ENCODE measurements around the gene ERCC3. TPM values are rescaled to one million over a fixed set of nuclear protein-coding genes. Genes with fewer than 3 reads are reported as not detected.

The ERCC3 gene
- total and polyA plus RNA-seq, 2 of the 13 experiments (the other 11 are each of a cell fraction or from before 2014, with no cell fraction given) = 49.7 to 64.6 TPM

DNA sequence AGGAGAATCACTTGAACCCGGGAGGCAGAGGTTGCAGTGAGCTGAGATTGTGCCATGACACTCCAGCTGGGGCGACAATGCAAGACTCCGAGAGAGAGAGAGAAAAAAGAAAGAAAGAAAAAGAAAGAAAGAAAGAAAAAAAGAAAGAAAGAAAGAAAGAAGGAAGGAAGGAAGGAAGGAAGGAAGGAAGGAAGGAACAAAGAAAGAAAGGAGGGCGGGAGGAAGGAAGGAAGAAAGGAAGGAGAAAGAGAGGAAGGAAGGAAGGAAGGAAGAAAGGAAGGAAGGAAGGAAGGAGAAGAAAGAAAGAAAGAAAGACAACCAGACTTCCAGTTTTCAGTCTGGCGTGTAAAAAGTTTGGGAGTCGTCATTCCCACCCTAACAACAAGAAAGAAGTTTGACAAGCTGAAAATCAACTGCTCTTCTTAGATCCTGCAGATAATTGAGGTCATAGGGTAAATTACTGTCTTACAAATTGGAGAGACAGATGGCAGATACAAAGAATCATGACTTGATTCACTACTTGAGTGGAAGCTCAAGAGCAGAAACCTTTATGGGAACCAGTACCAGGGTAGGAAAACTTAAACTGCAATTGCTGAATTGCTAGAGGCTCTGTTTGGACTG lies 58.8 kb downstream of the ERCC3 start (continued):
- TF ChIP-seq, protein P1, sequence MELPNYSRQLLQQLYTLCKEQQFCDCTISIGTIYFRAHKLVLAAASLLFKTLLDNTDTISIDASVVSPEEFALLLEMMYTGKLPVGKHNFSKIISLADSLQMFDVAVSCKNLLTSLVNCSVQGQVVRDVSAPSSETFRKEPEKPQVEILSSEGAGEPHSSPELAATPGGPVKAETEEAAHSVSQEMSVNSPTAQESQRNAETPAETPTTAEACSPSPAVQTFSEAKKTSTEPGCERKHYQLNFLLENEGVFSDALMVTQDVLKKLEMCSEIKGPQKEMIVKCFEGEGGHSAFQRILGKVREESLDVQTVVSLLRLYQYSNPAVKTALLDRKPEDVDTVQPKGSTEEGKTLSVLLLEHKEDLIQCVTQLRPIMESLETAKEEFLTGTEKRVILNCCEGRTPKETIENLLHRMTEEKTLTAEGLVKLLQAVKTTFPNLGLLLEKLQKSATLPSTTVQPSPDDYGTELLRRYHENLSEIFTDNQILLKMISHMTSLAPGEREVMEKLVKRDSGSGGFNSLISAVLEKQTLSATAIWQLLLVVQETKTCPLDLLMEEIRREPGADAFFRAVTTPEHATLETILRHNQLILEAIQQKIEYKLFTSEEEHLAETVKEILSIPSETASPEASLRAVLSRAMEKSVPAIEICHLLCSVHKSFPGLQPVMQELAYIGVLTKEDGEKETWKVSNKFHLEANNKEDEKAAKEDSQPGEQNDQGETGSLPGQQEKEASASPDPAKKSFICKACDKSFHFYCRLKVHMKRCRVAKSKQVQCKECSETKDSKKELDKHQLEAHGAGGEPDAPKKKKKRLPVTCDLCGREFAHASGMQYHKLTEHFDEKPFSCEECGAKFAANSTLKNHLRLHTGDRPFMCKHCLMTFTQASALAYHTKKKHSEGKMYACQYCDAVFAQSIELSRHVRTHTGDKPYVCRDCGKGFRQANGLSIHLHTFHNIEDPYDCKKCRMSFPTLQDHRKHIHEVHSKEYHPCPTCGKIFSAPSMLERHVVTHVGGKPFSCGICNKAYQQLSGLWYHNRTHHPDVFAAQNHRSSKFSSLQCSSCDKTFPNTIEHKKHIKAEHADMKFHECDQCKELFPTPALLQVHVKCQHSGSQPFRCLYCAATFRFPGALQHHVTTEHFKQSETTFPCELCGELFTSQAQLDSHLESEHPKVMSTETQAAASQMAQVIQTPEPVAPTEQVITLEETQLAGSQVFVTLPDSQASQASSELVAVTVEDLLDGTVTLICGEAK (IDR thresholded peaks at IDR 0.05) = no peak
- TF ChIP-seq, protein P1 (CRISPR knock-in tag; IDR thresholded peaks at IDR 0.05) = no peak
- TF ChIP-seq, protein P2, sequence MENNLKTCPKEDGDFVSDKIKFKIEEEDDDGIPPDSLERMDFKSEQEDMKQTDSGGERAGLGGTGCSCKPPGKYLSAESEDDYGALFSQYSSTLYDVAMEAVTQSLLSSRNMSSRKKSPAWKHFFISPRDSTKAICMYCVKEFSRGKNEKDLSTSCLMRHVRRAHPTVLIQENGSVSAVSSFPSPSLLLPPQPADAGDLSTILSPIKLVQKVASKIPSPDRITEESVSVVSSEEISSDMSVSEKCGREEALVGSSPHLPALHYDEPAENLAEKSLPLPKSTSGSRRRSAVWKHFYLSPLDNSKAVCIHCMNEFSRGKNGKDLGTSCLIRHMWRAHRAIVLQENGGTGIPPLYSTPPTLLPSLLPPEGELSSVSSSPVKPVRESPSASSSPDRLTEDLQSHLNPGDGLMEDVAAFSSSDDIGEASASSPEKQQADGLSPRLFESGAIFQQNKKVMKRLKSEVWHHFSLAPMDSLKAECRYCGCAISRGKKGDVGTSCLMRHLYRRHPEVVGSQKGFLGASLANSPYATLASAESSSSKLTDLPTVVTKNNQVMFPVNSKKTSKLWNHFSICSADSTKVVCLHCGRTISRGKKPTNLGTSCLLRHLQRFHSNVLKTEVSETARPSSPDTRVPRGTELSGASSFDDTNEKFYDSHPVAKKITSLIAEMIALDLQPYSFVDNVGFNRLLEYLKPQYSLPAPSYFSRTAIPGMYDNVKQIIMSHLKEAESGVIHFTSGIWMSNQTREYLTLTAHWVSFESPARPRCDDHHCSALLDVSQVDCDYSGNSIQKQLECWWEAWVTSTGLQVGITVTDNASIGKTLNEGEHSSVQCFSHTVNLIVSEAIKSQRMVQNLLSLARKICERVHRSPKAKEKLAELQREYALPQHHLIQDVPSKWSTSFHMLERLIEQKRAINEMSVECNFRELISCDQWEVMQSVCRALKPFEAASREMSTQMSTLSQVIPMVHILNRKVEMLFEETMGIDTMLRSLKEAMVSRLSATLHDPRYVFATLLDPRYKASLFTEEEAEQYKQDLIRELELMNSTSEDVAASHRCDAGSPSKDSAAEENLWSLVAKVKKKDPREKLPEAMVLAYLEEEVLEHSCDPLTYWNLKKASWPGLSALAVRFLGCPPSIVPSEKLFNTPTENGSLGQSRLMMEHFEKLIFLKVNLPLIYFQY (CRISPR knock-in tag; IDR thresholded peaks at IDR 0.05; ENCODE audit: borderline replicate concordance) = no peak
- no peak for TF ChIP-seq NRL (CRISPR knock-in tag; IDR thresholded peaks at IDR 0.05; ENCODE audit: borderline replicate concordance)
